Dermis microvascular lymphatic vessel endothelial cell (primary cell): ENCODE data around the gene UGT1A10. TPM values are rescaled to one million over a fixed set of nuclear protein-coding genes. Genes with fewer than 3 reads are reported as not detected.

Source experiments
- DNase-seq, 2 donors: peaks; one replicate each; pipeline versions ENCODE4 v3.0.0 to v3.0.0-alpha.2; 2010; ENCODE audit warnings: low read depth in 2 of 2
- total RNA-seq: library from RNA; depleted of rRNA; stranded (reverse); fragments of >200 nt; gene quantifications from 2 replicates; pipeline ENCODE4 v1.2.1, GENCODE V29; 2014

UGT1A10 gene
- total RNA-seq, 1 donor from 2014 or later = not detected

DNA sequence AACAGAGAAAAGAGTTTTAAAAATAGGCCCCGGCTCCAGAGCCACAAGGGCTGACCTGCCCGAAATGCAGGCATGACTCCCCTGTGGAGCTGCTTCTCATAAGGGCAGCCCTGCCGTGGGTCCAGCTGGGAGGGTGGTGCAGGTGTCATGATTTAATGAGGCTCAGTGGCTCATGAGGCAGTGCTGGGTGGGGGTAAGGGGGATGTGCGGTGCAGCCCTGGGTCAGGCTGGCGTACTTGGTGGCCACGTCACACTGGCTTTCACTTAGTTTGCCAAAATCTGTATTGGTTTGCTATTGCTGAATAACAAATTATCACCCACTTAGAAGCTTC is 184.5 kb downstream of the UGT1A10 start:
- no peak for DNase-seq

DNA sequence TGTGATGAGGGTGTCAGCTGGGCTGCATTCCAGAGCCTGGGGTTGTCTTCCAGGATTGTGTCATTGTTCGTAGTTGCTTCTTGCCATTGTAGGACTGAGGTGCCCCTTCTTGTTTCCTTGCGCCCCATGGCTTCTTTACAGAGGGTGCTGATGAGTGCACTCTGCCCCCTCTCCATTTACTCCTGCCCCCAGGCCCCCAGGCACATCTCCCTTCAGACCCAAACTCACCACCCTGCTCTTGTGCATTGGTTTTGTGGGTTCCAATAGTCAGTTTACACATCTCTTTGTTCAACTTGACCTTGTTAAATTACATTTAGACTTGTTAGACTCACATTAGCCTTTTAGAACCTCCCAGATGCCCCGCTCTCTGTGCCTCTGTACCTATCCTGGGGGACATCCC is 184.9 kb downstream of the UGT1A10 start:
- DNase-seq = no peak

DNA sequence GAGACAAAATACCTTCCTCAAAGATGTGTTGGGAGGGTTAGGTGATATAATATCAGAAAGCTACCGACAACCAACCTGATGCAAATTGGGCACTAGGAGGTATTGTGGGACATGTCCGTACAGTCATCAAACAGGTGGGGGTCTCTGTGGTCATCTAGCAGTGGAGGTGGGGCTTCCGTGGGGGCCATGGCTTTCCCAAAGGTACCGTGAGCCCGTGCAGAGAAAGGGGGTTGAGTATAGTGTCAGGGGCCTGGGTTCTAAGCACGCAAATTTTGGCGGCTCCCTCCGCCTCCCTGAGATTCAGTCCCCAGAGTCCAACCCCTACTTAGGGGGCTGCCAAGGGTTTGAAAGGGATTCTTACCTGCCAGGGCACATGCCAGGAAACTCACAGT is 185.5 kb downstream of the UGT1A10 start:
- no peak for DNase-seq

DNA sequence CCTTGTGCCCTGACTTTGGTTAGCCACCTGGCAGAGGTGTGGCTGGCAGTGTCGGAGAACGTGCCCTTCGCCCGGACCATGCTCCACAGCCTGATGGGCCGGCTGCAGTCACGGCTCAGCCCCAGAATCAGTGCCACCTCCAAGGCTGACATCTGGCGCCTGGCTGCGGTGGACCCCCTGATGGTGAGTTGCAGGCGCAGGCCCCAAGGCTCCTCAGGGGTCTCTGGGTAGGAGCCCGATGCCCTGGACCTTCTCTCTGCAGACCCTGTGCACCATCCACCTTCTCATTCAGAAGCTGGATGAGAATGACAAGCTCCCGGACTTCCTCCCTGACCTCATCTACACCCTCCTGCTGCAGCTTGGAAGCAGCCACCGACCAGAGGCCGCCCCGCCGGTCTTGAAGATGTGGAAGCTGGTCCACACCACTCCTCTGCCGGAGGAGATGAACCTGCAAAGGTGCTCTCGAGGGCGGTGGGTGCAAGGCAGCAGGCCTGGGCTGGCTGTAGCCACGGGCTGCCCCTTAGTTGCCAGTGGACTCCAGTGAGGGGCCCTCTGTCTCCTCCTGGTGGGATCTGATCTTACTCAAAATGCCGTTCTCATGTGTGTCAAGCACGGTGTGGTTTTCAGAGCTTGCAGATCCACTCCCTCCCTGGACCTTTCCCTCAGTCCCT is 186.0 kb downstream of the UGT1A10 start:
- no peak for DNase-seq

Other genes starting within 250 kb of the UGT1A10 start
- gene USP40, start 69.7 kb upstream of the UGT1A10 start, total RNA-seq = 19.0 and 19.8 TPM in 2 replicates
- not detected in 2 replicates for gene UGT1A8, start 18.8 kb upstream of the UGT1A10 start, total RNA-seq
- gene UGT1A9, start 35.5 kb downstream of the UGT1A10 start, total RNA-seq = not detected in 2 replicates
- gene UGT1A7, start 45.5 kb downstream of the UGT1A10 start, total RNA-seq = not detected in 2 replicates
- not detected in 2 replicates for gene UGT1A6, start 56.4 kb downstream of the UGT1A10 start, total RNA-seq
- gene UGT1A5, start 76.5 kb downstream of the UGT1A10 start, total RNA-seq = not detected in 2 replicates
- not detected in 2 replicates for gene UGT1A4, start 82.3 kb downstream of the UGT1A10 start, total RNA-seq
- not detected in 2 replicates for gene UGT1A3, start 92.6 kb downstream of the UGT1A10 start, total RNA-seq
- not detected in 2 replicates for gene UGT1A1, start 123.8 kb downstream of the UGT1A10 start, total RNA-seq
- not detected in 2 replicates for gene MROH2A, start 141.9 kb downstream of the UGT1A10 start, total RNA-seq
- gene HJURP, start 218.1 kb downstream of the UGT1A10 start, total RNA-seq = 3.3 and 9.5 TPM in 2 replicates